K562 (cell line): Measurements from ENCODE around the gene ITGB2. TPM values are rescaled to one million over a fixed set of nuclear protein-coding genes. Genes with fewer than 3 reads are reported as not detected.

Experiments
- CCAR2 ChIP-seq: fragments of 200-400 bp; formaldehyde crosslinking; IDR thresholded peaks from 2 replicates; pipeline ENCODE4 v1.6.1; 2017; ENCODE audit warnings: mild to moderate bottlenecking, low read depth, low read length
- E2F5 ChIP-seq: sonication (generic); formaldehyde crosslinking; IDR thresholded peaks from 2 replicates; pipeline ENCODE4 v1.8.0; 2022; ENCODE audit warnings: mild to moderate bottlenecking, missing genetic modification reagents
- ERF ChIP-seq: fragments of 450-650 bp; formaldehyde crosslinking; IDR thresholded peaks from 2 replicates; pipeline ENCODE4 v1.4.0; 2020; ENCODE audit warnings: mild to moderate bottlenecking, mixed read lengths
- HOXB6 ChIP-seq: fragments of 250-450 bp; sonication (Bioruptor Pico); IDR thresholded peaks from 2 replicates; pipeline ENCODE4 v1.5.1; 2022; ENCODE audit warnings: mild to moderate bottlenecking, borderline replicate concordance
- JUN ChIP-seq, 2 experiments: sonication (generic) in 1 of 2; formaldehyde crosslinking in 1 of 2; IDR thresholded peaks; 2 replicates each; pipeline versions ENCODE4 v1.6.1 to v1.8.0; 2012 to 2022; ENCODE audit warnings: borderline replicate concordance in 2 of 2, mild to moderate bottlenecking in 2 of 2, improper control_type of control experiment in 1 of 2, low read depth in 1 of 2, low read length in 1 of 2, missing genetic modification reagents in 1 of 2
- L3MBTL2 ChIP-seq: fragments of 450-650 bp; IDR thresholded peaks from 2 replicates; pipeline ENCODE4 v1.6.1; 2016; ENCODE audit warnings: mild to moderate bottlenecking, moderate library complexity
- PHF20 ChIP-seq: fragments of 450-650 bp; IDR thresholded peaks from 2 replicates; pipeline ENCODE4 v1.6.1; 2018; ENCODE audit not compliant: partially characterized antibody
- PTBP1 ChIP-seq: fragments of 200-400 bp; formaldehyde crosslinking; IDR thresholded peaks from 2 replicates; pipeline ENCODE4 v1.6.1; 2017; ENCODE audit warnings: low read depth, low read length
- SETDB1 ChIP-seq: IDR thresholded peaks from one replicate; pipeline ENCODE4 v1.6.1; 2012; ENCODE audit warnings: low read length, control low read depth, inconsistent platforms
- ZC3H4 ChIP-seq: sonication (generic); formaldehyde crosslinking; IDR thresholded peaks from 2 replicates; pipeline ENCODE4 v1.9.0; 2021; ENCODE audit warnings: missing genetic modification reagents, borderline replicate concordance
- ZNF280B ChIP-seq: fragments of 250-450 bp; sonication (Bioruptor Pico); IDR thresholded peaks from 2 replicates; pipeline ENCODE4 v1.5.1; 2021; ENCODE audit warnings: mild to moderate bottlenecking
- ZNF717 ChIP-seq: fragments of 250-450 bp; sonication (Bioruptor Pico); IDR thresholded peaks from 2 replicates; pipeline ENCODE4 v1.5.0; 2021
- ZNF79 ChIP-seq: fragments of 250-450 bp; sonication (Bioruptor Pico); IDR thresholded peaks from 2 replicates; pipeline ENCODE4 v1.4.0; 2020; ENCODE audit warnings: low read depth, mild to moderate bottlenecking, moderate library complexity
- polyA plus RNA-seq, 8 experiments: library from polyadenylated mRNA; depleted of rRNA in 4 of 8; stranded (reverse) in 5 of 8; unstranded in 3 of 8; fragments of >200 nt; fragmentation: Nextera tagmentation in 2 of 8; fragmentation: Illumina TruSeq in 1 of 8; extraction: Ambion mirVana in 2 of 8; extraction: Trizol in 1 of 8; gene quantifications; 2 replicates each; pipeline versions ENCODE4 v1.2.1 to v1.2.3, GENCODE V29; 2011 to 2014; ENCODE audit warnings: inconsistent platforms in 1 of 8, missing spikeins in 1 of 8
- total RNA-seq, 7 experiments: library from RNA; depleted of rRNA in 6 of 7; stranded (reverse); fragments of >200 nt in 6 of 7; fragmentation: Illumina TruSeq in 2 of 7; extraction: Trizol in 2 of 7; gene quantifications; 2 replicates each; pipeline versions ENCODE4 v1.2.1 to v1.2.3, GENCODE V29; 2011 to 2021; ENCODE audit warnings: low replicate concordance in 1 of 7
- TF ChIP-seq, protein P1 (sequence below): IDR thresholded peaks from 3 replicates; pipeline ENCODE4 v1.6.1; 2011; ENCODE audit warnings: borderline replicate concordance, mild to moderate bottlenecking, moderate library complexity; ENCODE audit not compliant: insufficient read length; ENCODE audit errors: extremely low read depth
- TF ChIP-seq, protein P2 (sequence below): fragments of 250-450 bp; sonication (Bioruptor Pico); IDR thresholded peaks from 2 replicates; pipeline ENCODE4 v1.4.0; 2020

Gene ITGB2
- total and polyA plus RNA-seq, 9 of the 15 experiments (the other 6 are each of a cell fraction or from before 2014, with no cell fraction given) = 0.07 to 1.3 (median 0.51) TPM; not detected in 2

GRCh38 chr21:44869781-44870747, 50.6 kb downstream of the ITGB2 start (continued):
- TF ChIP-seq, protein P1, sequence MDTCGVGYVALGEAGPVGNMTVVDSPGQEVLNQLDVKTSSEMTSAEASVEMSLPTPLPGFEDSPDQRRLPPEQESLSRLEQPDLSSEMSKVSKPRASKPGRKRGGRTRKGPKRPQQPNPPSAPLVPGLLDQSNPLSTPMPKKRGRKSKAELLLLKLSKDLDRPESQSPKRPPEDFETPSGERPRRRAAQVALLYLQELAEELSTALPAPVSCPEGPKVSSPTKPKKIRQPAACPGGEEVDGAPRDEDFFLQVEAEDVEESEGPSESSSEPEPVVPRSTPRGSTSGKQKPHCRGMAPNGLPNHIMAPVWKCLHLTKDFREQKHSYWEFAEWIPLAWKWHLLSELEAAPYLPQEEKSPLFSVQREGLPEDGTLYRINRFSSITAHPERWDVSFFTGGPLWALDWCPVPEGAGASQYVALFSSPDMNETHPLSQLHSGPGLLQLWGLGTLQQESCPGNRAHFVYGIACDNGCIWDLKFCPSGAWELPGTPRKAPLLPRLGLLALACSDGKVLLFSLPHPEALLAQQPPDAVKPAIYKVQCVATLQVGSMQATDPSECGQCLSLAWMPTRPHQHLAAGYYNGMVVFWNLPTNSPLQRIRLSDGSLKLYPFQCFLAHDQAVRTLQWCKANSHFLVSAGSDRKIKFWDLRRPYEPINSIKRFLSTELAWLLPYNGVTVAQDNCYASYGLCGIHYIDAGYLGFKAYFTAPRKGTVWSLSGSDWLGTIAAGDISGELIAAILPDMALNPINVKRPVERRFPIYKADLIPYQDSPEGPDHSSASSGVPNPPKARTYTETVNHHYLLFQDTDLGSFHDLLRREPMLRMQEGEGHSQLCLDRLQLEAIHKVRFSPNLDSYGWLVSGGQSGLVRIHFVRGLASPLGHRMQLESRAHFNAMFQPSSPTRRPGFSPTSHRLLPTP = no peak
- TF ChIP-seq ERF (CRISPR knock-in tag) (no peak), PTBP1 (peak; percentile 98), E2F5 (CRISPR knock-in tag) (no peak), ZC3H4 (CRISPR knock-in tag) (no peak), HOXB6 (no peak), PHF20 (no peak), L3MBTL2 (peak; percentile 23; the same call in 1 of the 2 replicates), CCAR2 (no peak), SETDB1 (no peak), ZNF280B (no peak), ZNF79 (peak; percentile 59; the same call in 1 of the 2 replicates), JUN (IDR thresholded peaks at IDR 0.05; ENCODE audit: borderline replicate concordance, low read depth, low read length) (peak; percentile 97), JUN (CRISPR knock-in tag; IDR thresholded peaks at IDR 0.05; ENCODE audit: borderline replicate concordance) (no peak), ZNF717 (no peak)
- TF ChIP-seq, protein P2, sequence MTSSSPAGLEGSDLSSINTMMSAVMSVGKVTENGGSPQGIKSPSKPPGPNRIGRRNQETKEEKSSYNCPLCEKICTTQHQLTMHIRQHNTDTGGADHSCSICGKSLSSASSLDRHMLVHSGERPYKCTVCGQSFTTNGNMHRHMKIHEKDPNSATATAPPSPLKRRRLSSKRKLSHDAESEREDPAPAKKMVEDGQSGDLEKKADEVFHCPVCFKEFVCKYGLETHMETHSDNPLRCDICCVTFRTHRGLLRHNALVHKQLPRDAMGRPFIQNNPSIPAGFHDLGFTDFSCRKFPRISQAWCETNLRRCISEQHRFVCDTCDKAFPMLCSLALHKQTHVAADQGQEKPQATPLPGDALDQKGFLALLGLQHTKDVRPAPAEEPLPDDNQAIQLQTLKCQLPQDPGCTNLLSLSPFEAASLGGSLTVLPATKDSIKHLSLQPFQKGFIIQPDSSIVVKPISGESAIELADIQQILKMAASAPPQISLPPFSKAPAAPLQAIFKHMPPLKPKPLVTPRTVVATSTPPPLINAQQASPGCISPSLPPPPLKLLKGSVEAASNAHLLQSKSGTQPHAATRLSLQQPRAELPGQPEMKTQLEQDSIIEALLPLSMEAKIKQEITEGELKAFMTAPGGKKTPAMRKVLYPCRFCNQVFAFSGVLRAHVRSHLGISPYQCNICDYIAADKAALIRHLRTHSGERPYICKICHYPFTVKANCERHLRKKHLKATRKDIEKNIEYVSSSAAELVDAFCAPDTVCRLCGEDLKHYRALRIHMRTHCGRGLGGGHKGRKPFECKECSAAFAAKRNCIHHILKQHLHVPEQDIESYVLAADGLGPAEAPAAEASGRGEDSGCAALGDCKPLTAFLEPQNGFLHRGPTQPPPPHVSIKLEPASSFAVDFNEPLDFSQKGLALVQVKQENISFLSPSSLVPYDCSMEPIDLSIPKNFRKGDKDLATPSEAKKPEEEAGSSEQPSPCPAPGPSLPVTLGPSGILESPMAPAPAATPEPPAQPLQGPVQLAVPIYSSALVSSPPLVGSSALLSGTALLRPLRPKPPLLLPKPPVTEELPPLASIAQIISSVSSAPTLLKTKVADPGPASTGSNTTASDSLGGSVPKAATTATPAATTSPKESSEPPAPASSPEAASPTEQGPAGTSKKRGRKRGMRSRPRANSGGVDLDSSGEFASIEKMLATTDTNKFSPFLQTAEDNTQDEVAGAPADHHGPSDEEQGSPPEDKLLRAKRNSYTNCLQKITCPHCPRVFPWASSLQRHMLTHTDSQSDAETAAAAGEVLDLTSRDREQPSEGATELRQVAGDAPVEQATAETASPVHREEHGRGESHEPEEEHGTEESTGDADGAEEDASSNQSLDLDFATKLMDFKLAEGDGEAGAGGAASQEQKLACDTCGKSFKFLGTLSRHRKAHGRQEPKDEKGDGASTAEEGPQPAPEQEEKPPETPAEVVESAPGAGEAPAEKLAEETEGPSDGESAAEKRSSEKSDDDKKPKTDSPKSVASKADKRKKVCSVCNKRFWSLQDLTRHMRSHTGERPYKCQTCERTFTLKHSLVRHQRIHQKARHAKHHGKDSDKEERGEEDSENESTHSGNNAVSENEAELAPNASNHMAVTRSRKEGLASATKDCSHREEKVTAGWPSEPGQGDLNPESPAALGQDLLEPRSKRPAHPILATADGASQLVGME = no peak
